ENCODE measurements around the gene SMIM23.

The SMIM23 gene

GRCh38 chr5:171750311-171750788 is 35.3 kb upstream of the SMIM23 start:
- TF ChIP-seq ZFP3 (CRISPR knock-in tag; IDR thresholded peaks at IDR 0.05), result no peak
- TF ChIP-seq RARB (CRISPR knock-in tag; IDR thresholded peaks at IDR 0.05), result no peak
- TF ChIP-seq ZNF565 (CRISPR knock-in tag; conservative IDR thresholded peaks at IDR 0.05; ENCODE audit: low read depth), result no peak
- no peak for TF ChIP-seq ZC3H10 (CRISPR knock-in tag; IDR thresholded peaks at IDR 0.05)
- no peak for TF ChIP-seq TCF4 (CRISPR knock-in tag; IDR thresholded peaks at IDR 0.05; ENCODE audit: borderline replicate concordance)
- no peak for TF ChIP-seq ZNF70 (CRISPR knock-in tag; IDR thresholded peaks at IDR 0.05)
- TF ChIP-seq, protein P1, sequence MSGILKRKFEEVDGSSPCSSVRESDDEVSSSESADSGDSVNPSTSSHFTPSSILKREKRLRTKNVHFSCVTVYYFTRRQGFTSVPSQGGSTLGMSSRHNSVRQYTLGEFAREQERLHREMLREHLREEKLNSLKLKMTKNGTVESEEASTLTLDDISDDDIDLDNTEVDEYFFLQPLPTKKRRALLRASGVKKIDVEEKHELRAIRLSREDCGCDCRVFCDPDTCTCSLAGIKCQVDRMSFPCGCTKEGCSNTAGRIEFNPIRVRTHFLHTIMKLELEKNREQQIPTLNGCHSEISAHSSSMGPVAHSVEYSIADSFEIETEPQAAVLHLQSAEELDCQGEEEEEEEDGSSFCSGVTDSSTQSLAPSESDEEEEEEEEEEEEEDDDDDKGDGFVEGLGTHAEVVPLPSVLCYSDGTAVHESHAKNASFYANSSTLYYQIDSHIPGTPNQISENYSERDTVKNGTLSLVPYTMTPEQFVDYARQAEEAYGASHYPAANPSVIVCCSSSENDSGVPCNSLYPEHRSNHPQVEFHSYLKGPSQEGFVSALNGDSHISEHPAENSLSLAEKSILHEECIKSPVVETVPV (CRISPR knock-in tag; IDR thresholded peaks at IDR 0.05), result no peak
- no peak for TF ChIP-seq POU6F1 (CRISPR knock-in tag; IDR thresholded peaks at IDR 0.05; ENCODE audit: borderline replicate concordance, low read depth)
- TF ChIP-seq, protein P2, sequence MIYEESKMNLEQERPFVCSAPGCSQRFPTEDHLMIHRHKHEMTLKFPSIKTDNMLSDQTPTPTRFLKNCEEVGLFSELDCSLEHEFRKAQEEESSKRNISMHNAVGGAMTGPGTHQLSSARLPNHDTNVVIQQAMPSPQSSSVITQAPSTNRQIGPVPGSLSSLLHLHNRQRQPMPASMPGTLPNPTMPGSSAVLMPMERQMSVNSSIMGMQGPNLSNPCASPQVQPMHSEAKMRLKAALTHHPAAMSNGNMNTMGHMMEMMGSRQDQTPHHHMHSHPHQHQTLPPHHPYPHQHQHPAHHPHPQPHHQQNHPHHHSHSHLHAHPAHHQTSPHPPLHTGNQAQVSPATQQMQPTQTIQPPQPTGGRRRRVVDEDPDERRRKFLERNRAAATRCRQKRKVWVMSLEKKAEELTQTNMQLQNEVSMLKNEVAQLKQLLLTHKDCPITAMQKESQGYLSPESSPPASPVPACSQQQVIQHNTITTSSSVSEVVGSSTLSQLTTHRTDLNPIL (CRISPR knock-in tag; IDR thresholded peaks at IDR 0.05; ENCODE audit: low read depth), result no peak
- TF ChIP-seq OSR1 (CRISPR knock-in tag; IDR thresholded peaks at IDR 0.05), result no peak
- TF ChIP-seq ISL1 (CRISPR knock-in tag; IDR thresholded peaks at IDR 0.05), result no peak
- no peak for TF ChIP-seq ZNF8 (CRISPR knock-in tag; IDR thresholded peaks at IDR 0.05)
- TF ChIP-seq TOX (CRISPR knock-in tag; IDR thresholded peaks at IDR 0.05; ENCODE audit: borderline replicate concordance), result no peak
- no peak for TF ChIP-seq ESRRG (CRISPR knock-in tag; IDR thresholded peaks at IDR 0.05)
- TF ChIP-seq GLIS3 (CRISPR knock-in tag; IDR thresholded peaks at IDR 0.05), result no peak
- peak; percentile 35; the same call in 1 of the 3 replicates for ATAC-seq

- no peak for ATAC-seq
- TF ChIP-seq, protein P3, sequence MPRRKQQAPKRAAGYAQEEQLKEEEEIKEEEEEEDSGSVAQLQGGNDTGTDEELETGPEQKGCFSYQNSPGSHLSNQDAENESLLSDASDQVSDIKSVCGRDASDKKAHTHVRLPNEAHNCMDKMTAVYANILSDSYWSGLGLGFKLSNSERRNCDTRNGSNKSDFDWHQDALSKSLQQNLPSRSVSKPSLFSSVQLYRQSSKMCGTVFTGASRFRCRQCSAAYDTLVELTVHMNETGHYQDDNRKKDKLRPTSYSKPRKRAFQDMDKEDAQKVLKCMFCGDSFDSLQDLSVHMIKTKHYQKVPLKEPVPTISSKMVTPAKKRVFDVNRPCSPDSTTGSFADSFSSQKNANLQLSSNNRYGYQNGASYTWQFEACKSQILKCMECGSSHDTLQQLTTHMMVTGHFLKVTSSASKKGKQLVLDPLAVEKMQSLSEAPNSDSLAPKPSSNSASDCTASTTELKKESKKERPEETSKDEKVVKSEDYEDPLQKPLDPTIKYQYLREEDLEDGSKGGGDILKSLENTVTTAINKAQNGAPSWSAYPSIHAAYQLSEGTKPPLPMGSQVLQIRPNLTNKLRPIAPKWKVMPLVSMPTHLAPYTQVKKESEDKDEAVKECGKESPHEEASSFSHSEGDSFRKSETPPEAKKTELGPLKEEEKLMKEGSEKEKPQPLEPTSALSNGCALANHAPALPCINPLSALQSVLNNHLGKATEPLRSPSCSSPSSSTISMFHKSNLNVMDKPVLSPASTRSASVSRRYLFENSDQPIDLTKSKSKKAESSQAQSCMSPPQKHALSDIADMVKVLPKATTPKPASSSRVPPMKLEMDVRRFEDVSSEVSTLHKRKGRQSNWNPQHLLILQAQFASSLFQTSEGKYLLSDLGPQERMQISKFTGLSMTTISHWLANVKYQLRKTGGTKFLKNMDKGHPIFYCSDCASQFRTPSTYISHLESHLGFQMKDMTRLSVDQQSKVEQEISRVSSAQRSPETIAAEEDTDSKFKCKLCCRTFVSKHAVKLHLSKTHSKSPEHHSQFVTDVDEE (CRISPR knock-in tag; IDR thresholded peaks at IDR 0.05), result no peak
- no peak for TF ChIP-seq ESRRG (CRISPR knock-in tag; IDR thresholded peaks at IDR 0.05)
- no peak for TF ChIP-seq RARB (CRISPR knock-in tag; IDR thresholded peaks at IDR 0.05)
- TF ChIP-seq PATZ1 (CRISPR knock-in tag; IDR thresholded peaks at IDR 0.05; ENCODE audit: borderline replicate concordance), result no peak
- no peak for TF ChIP-seq PPARA (CRISPR knock-in tag; IDR thresholded peaks at IDR 0.05; ENCODE audit: borderline replicate concordance)
- TF ChIP-seq CSDC2 (CRISPR knock-in tag; IDR thresholded peaks at IDR 0.05), result no peak
- no peak for TF ChIP-seq ZNF70 (CRISPR knock-in tag; IDR thresholded peaks at IDR 0.05)
- no peak for TF ChIP-seq GLIS3 (CRISPR knock-in tag; IDR thresholded peaks at IDR 0.05)
- TF ChIP-seq, protein P2 (CRISPR knock-in tag; IDR thresholded peaks at IDR 0.05; ENCODE audit: low read depth), result no peak
- TF ChIP-seq SNAI2 (CRISPR knock-in tag; IDR thresholded peaks at IDR 0.05), result no peak
- TF ChIP-seq POU6F1 (CRISPR knock-in tag; IDR thresholded peaks at IDR 0.05; ENCODE audit: borderline replicate concordance, low read depth), result no peak
- TF ChIP-seq ZNF565 (CRISPR knock-in tag; conservative IDR thresholded peaks at IDR 0.05; ENCODE audit: low read depth), result no peak
- no peak for TF ChIP-seq TOX (CRISPR knock-in tag; IDR thresholded peaks at IDR 0.05; ENCODE audit: borderline replicate concordance)
- no peak for TF ChIP-seq ZC3H10 (CRISPR knock-in tag; IDR thresholded peaks at IDR 0.05)
- no peak for TF ChIP-seq BACH2 (CRISPR knock-in tag; IDR thresholded peaks at IDR 0.05; ENCODE audit: borderline replicate concordance)
- no peak for TF ChIP-seq ZFP30 (CRISPR knock-in tag; IDR thresholded peaks at IDR 0.05)
- no peak for TF ChIP-seq TCF4 (CRISPR knock-in tag; IDR thresholded peaks at IDR 0.05; ENCODE audit: borderline replicate concordance)
- TF ChIP-seq ZNF8 (CRISPR knock-in tag; IDR thresholded peaks at IDR 0.05), result no peak
- TF ChIP-seq OSR1 (CRISPR knock-in tag; IDR thresholded peaks at IDR 0.05), result no peak
These were observed 30.2 kb upstream of the SMIM23 start for GRCh38 chr5:171755354-171755821.

Data from SK-N-SH treated with all-trans-retinoic acid at 6 μM for 48 hours (cell line).